Skin epidermis (tissue), 12 donors: Measurements from ENCODE around the gene DGKG.
A peak's percentile ranks its signal among the peaks of the same experiment; 100 is the strongest.

ENCODE experiments used
- H3K27ac ChIP-seq, 21 experiments: fragments of 200-600 bp; sonication (generic) in 11 of 21; one replicate each; pipeline ENCODE4 v1.5.0; 2020; ENCODE audit warnings: mild to moderate bottlenecking in 3 of 21, inconsistent platforms in 2 of 21, moderate library complexity in 2 of 21
- H3K4me3 ChIP-seq, 7 experiments: fragments of 200-600 bp; sonication (generic) in 2 of 7; one replicate each; pipeline ENCODE4 v1.5.0; 2020; ENCODE audit warnings: inconsistent platforms in 2 of 7, mild to moderate bottlenecking in 2 of 7, moderate library complexity in 1 of 7

The DGKG gene

DNA sequence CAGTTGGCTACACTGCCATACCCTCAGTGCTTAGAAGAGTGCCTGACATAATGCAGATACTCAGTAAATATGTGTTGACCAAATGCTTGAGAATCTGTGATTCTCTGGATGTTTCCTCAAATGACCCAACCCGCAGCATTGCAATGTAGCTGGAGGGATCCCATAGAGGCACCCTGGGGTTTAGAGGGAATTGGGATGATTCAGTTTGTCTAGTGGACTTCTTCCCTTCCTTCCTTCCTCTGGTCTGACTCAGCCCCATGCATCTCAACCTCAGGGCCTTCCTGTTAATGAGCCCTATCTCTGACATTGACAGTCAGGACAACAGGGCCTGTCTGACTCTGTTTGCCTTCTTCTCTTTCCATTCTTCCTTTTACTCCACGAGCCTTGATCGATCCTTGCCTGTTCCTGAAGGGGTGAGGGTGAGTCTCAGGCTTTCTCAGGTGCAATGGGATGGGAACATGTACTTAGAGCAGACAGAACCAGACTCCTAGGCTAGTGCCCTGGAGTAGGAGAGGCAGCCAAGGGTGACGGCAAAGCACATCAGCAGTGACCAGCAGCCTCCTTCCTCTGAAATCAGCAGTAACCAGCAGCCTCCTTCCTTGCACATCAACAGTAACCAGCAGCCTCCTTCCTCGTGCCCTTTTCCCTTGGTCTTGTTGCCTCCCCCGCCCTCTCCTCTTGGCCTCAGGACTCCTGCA is 78.2 kb downstream of the DGKG start:
- no peak overlapping the region for H3K27ac ChIP-seq
- H3K4me3 ChIP-seq: no peak overlapping the region

DNA sequence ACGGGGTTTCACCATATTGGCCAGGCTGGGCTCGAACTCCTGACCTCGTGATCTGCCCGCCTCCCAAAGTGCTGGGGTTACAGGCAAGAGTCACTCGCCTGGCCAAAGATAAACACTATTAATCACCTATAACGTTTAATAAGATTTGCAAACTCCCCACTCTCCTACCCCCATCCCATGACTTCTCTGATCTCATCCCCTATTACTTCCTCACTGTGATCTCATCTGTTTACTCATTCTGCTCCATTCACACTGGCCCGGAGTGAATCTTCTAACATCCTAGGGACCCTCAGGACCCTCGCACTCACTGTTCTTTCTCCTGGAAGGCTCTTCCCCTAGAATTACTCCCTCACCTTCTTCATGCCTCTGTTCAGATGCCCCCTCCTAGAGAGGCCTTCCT is 78.9 kb downstream of the DGKG start:
- H3K27ac ChIP-seq: no peak overlapping the region
- no peak overlapping the region for H3K4me3 ChIP-seq

DNA sequence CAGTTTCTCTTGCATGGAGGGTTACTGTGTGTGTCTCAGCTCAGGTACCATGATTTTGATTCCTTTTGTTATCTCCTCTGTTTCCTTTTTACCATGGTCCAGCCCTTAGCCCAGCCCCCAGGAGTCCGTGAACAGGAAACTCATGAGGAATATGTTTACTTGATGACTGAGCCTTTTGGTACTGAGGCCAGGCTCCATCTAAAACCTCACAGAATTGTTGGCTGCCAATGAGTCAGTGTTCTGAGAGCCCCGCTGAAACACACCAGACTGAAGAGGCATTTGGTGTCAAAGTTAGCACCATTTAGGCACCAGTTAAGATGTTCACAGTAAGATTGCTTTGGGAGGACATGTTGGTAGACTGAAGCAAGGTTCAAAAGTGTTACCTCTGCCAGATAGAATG is 80.9 kb downstream of the DGKG start:
- no peak overlapping the region for H3K4me3 ChIP-seq
- no peak overlapping the region for H3K27ac ChIP-seq

DNA sequence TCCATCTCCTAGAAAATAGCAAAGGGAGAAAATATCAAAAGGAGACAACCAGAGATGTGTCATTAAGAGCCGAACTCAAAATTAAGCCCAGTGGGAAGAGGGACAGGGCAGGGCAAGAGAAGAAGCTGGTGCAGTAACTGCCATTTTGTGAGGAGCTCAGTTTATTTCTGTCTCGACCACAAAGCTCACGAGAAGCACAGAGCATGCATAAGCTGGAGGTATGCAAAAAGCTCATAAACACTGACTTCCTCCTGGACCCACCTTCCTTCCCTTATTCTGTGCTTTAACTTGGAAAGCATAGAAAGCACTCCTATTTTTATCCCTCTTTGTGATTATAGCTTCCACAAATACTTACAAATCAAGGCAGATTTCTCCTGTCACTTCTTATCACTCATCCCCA is 81.3 kb downstream of the DGKG start:
- no peak overlapping the region for H3K4me3 ChIP-seq
- H3K27ac ChIP-seq: no peak overlapping the region

DNA sequence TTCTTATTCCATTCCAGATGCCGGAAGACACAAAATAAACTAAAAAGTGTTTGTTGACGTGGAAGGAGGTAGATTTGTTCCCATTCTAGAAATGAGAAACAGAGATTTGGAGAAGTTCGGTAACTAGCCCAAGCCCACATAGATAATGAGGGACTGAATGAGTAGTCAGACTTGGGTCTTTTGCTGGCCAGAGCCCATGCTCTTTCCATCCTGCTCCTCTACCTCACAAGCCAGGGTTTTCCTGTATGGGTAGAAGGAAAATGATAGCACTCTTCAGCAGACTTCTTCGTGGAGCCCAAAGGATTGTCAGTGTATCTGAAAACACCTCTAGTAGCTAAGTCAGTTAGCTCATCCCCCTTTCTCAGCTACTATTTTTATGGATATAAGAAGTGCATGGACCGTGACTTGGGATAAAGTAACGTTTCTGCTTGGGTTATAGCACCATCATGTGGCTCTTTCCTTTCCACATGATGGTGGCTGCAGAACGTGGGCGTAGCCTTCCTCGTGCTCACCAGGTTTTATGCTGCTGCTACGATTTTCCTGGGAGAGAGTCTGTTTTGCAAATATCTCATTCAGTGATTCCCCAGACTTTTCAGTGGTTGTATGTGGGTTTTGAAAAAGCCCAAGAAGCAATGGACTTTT is 84.6 kb downstream of the DGKG start:
- no peak overlapping the region for H3K4me3 ChIP-seq
- H3K27ac ChIP-seq: no peak overlapping the region

DNA sequence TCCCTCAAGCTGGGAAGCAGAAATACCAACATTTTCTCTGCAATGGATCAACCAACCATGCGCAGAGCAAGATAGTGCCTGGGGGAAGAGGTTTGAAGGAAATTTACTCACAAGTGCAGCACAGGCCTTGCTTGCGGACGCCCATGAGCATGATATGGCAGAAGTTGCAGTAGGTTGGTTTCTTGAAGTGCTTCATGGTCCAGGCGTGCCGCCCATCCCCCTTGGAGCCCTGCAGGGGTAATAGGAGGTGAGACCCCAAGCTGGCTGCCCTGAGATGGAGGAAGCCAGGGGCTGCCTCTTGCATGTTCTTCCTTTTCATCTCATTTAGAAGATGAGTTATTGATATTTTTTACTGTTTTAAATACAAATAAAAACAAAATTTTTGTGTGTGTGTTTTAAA is 86.6 kb downstream of the DGKG start:
- Histone ChIP-seq H3K27ac (no peak overlapping the region), H3K4me3 (no peak overlapping the region)

DNA sequence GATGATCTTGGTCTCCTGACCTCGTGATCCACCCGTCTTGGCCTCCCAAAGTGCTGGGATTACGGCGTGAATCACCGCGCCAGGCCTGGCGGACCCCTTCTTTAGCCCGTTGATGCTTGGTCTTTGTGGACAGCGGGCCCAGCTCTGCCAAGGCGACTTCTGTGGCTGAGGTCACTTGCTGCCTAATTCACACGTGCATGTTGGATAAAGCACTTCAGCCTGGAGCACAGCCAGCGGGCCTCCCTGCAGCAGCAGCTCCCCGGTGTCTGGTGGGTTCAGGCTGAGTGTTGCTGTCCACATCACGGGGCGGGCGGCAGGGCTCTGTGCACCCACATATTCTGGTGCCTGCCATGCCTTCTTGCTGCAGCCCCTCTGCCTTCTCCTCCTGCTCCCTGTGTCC is 88.4 kb downstream of the DGKG start:
- Histone ChIP-seq H3K27ac (no peak overlapping the region), H3K4me3 (no peak overlapping the region)

DNA sequence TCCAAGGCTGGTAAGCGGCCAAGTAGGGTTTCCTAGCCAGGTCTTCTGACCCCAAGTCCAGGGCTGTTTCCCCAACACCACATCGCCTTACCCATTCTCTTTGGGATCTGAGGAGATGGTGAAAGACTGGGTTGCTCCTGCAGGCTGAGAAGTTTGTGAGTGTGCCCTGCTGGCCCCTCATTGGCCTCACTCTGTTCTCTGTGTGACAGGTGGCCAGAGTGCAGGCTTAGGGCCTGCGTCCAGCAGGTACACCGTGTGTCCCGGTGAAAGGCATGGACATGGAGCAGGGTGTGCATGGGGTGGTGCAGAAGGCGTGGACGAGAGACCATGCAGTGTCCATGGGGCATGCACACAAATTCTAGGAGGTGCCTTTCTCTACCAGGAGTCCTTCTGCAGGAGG is 91.3 kb downstream of the DGKG start:
- Histone ChIP-seq H3K27ac (no peak overlapping the region), H3K4me3 (no peak overlapping the region)

DNA sequence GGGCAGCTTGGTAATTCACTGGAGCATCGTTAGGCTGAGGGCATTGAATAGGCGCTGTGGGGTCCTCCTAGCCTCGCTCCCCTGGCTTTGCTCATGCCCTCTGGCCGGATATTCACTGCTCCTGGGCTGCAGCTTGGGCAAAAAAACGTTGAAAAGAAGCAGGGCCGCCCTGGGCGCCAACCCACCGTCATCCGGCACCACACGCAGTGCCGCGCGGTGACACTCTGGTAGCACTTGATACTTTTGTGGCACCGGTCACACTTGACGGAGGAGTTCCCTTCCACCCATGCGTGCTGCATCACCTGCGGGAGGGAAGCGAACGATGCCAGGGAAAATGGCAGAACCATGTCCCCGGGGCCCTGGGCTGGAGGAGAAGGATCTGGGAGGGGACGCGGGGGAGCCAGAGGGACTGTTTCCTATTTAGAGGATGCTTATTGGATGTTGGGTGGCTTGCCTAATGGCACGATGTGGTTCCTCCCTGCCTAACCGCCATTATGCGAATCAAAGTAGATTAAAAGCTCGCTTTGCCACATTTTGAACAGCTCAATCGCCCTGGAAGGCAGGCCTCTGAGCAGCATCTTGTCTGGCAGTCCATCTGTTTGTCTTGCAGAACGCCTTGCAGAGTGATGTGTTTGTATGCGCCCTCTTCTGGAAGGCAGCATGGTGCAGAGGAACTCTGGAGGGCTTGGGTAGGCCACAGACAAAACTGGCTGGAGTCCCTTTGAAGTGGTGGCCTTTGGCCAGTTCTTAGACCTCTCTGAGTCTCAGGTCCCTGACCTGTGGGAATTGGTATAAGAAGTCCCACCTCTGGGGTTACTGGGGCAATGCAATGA is 93.2 kb downstream of the DGKG start:
- Histone ChIP-seq H3K27ac (no peak overlapping the region), H3K4me3 (no peak overlapping the region)

DNA sequence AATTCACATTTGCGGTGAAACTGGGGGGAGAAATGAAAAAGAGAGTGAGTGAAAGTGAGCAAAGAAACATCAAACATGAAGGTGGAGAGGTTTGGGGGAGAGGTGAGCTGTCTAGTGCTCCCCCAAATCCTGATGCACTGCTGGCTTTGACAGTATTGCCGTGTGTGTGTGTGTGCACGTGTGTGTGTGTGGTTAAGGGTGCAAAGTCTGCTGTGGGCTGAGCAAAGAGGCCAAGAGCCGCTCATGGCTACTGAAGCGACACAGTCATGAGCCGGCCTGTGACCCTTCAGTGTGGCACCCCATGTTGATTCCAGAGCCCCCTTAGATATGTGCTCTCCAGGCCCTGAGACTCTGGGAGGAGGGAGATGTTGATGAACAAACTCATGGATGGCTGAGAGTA is 94.3 kb downstream of the DGKG start:
- H3K27ac ChIP-seq: no peak overlapping the region

DNA sequence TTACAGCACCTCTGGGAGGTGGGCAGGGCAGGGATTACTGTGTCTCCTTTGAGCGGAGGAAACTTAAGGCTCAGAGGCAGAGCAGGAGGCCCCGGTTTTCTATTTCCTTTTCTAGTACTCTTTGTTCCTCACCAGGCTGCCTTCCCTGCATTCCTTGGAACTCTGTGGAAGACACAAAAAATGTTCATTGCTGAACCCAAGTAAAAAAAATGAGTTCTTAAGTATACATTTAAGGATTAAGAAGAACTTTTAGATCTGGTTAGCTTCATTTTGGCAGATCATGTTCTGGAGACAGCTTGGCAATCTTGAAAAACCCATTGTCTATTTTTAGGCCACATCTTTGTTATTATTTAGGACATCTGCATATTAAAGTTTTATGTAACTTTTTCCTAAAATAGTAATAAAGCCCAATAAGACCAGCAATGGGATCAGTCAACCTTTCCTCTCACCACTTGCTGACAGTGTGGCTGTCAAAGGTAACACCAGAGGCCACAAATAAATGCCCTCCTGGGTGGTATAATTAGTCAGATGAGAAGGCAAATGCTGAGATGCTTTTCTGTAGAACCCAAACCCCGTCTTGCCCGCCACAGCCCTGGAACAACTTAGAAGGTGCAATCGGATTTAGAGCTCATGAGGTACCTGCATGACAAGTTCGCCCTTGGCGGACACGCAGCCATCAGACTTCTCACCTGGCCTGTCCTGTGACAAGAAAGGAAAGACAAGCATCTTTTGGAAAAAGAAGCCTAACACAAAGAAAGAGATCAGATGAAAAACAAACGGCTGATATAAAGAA is 97.2 kb downstream of the DGKG start:
- no peak overlapping the region for H3K4me3 ChIP-seq
- H3K27ac ChIP-seq: no peak overlapping the region

More for the DNA sequence above, 94.3 kb downstream of the DGKG start:
- H3K4me3 ChIP-seq: no peak overlapping the region

DNA sequence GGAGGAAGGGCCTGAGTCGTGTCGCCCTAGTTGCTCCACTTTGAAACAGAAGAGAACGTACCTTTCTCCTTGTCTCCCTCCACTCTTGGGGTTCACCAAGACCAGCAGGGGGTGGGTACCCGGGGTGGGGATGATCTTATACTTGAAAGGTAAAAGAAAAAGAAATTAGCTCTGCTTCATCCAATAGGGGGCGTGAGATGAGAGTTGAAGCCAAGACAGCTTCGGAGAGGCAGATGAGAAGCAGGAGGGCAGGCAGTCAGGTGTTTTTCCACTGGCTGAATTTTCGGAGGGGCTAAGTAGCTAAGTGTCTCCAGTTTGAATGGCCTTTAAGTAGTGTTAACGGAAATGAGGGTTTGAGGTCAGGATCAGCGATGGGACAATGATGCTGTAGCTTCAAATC is 100.4 kb downstream of the DGKG start:
- no peak overlapping the region for H3K27ac ChIP-seq
- H3K4me3 ChIP-seq: no peak overlapping the region

DNA sequence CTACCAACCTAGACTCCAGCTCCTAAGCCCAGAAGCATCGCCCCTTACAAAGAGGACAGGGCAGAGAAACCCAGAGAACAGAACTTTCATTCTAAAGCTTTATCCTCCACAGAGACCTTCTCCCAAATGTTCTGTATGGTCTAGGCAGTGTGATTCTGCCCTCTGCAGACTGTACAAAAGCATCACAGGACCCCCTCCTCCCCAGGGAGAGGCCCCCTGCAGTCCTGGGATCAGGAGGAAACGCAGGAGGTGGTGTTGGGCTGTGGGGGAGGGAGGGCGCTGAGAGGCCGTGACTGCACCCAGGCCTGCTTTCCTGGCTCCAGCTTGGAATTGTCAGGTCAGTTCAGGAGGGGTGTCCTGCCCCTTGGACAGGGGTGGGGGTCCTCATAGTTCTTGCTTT is 101.3 kb downstream of the DGKG start:
- H3K4me3 ChIP-seq: no peak overlapping the region
- H3K27ac ChIP-seq: no peak overlapping the region

DNA sequence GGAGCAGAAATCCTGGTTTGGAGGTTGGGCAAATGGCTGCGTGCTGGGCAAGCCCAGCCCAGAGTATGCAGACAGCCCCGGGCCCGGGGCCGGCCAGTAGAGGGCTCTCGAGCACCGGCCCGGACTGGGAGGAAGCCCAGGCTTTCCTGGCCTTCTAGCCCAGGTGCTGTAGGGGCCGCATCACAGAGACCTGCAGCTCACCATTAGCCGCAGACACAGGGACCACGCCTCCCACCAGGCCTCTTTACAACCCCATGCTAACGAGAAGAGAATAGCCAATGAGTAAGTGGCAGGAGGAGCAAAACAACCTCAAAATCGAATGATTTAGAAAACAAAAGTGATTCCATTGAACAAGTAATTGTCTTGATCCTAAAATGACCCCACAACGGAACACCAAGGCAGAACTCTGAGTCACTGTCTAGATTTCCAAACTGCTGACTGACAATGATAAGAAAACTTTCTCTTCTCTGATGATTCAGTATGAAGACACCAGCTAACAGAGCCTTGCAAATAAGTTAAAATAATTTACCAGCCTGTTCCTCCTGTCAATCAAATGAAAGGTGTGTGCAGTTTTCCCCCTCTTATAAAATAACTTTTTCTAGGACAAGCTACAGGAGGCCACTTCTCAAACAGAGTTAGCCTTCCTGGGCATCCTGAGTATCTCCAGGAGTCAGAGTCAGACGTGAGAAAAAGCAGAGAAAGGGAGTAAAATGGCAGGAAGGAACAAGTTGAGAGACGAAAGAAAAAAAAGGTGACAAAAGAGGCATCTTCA is 102.2 kb downstream of the DGKG start:
- H3K4me3 ChIP-seq: no peak overlapping the region
- H3K27ac ChIP-seq: no peak overlapping the region

DNA sequence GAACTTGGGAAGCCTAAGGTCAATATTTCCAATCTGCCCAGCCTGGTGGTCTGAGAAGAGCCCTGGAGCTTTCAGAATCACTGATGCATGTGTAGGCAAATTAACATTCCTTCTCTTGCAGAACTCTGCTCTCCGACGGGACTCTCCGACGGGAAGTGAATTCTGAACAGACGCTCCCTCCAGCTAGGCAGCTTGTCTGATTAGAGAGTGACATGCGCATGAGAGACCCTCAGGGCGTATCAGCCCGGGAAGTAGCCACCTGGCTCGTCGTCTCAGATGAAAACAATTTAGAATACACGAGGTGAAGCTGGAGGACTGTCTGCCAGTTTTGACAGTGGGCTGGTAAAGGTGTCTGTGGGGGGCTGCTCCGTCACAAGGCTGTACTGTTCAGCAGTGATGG is 103.1 kb downstream of the DGKG start:
- no peak overlapping the region for H3K4me3 ChIP-seq
- no peak overlapping the region for H3K27ac ChIP-seq

DNA sequence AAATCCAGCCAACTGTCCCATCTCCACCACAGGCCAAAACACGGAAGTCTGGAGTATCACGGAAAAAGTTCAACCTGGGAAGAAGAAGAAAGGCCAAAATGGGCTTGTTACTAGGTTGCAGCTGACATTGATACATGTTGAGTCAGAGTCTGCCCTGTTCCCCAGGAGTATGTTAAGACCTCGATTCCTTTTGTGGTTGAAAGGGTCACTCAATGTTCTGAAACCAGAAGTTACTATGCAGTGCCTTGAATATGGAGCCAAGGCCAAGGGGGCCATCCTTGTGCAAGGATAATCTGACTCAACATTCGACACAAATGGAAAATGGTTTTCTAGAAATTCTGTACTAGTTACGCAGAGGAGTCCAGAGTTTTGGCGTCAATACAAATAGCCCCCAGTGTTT is 104.2 kb downstream of the DGKG start:
- no peak overlapping the region for H3K27ac ChIP-seq

DNA sequence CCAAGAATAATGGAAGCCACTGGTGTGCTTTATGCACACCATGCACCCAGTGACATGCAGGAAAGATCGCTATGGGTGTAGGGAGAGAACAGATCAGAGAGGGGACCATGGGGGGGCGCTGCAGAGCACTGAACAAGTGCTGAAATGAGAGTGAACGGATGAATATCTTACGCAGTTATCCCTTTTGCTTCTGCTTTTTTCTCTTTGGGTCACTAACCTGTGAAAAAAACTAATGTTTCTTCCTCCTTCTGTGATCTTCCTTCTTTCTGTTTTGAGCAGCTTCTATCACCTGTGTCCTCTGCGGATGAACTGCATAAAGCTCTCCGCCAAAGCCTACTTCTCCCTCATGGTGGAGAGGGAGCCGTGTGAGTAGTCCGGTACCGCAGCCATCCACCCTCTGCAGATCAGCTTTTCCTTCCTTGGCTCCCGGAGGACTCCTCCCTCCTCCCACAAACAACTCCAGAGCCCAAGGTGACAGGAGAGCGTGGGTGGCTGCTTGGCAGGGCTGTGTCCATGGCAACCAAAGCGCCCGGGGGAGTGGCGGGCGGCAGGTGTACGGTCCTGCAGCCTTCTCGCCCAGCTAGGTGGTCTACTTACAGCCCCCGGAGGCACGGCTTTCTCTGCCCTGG is 106.2 kb downstream of the DGKG start:
- H3K4me3 ChIP-seq: no peak overlapping the region
- peak overlapping the region in 1 of 21 experiments; percentile 68 for H3K27ac ChIP-seq

More for the DNA sequence above, 104.2 kb downstream of the DGKG start:
- no peak overlapping the region for H3K4me3 ChIP-seq

DNA sequence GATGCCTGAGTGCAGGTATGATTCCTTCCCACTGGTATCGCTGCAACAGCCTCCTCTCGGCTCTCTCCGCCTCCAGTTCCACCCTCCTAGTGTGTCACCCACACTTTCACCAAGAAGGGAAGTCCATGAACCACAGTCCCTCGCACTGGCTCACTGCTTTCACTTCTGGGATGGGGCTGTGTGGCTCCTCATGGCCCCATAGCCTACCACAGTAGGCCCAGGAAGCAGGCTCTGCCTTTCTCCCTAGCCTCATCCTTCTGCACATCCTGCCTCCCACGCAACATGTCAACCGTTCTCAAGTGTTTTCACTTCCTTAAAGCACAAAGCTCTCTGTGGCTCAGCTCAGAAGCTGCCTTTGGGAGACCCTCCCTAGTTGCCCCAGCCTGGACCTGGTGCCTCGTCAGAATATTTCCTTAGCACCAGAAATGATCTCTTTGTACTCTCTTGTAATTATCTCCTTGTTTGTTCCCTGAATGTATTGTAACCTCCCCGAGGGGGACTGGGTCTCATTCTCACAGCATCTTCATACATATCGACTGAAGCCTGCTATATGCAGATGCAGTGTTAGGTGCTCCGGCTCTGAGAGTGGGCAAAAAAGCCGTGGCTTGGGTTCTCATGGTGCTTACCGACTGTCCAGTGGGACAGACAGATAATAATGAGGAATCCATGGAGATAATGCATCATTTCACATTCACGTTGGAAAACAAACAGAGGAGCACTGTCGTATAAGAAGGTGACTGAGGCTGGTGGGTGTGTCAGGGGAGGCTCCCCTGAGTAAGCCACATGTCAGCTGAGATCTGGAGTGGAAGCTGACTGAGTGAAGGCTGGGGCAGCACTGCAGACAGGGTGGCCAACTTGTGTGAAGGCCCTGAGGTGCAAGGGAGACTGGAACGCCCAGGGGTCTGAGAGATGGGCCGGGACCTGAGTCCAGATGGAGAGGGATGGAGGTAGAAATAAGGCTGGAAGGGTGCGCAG is 107.1 kb downstream of the DGKG start:
- peak overlapping the region in 3 of 21 experiments; percentile 7 to 45 (median 8) for H3K27ac ChIP-seq
- no peak overlapping the region for H3K4me3 ChIP-seq
